GM06990 (cell line): ENCODE data around the gene ARID1B.

Experiments
- DNase-seq: peaks from one replicate; pipeline ENCODE4 v3.0.0-alpha.2; 2011; ENCODE audit not compliant: insufficient read length; ENCODE audit errors: extremely low read depth
- H3K27me3 ChIP-seq: replicated peaks from 2 replicates; pipeline ENCODE4 v1.6.0; 2011; ENCODE audit warnings: low read length; ENCODE audit not compliant: control insufficient read depth, insufficient read depth
- H3K36me3 ChIP-seq: 2 replicates; pipeline ENCODE4 v1.5.1; 2011; ENCODE audit warnings: low read length; ENCODE audit not compliant: control insufficient read depth, insufficient read depth
- H3K4me3 ChIP-seq: replicated peaks from 2 replicates; pipeline ENCODE4 v1.5.1; 2011; ENCODE audit warnings: low read depth, mild to moderate bottlenecking, control low read depth, low read length
- CTCF ChIP-seq: IDR thresholded peaks from 2 replicates; pipeline ENCODE4 v1.5.1; 2011; ENCODE audit warnings: low read length, control low read depth, mild to moderate bottlenecking, inconsistent platforms; ENCODE audit not compliant: insufficient read depth, poor library complexity, severe bottlenecking

ARID1B gene

DNA sequence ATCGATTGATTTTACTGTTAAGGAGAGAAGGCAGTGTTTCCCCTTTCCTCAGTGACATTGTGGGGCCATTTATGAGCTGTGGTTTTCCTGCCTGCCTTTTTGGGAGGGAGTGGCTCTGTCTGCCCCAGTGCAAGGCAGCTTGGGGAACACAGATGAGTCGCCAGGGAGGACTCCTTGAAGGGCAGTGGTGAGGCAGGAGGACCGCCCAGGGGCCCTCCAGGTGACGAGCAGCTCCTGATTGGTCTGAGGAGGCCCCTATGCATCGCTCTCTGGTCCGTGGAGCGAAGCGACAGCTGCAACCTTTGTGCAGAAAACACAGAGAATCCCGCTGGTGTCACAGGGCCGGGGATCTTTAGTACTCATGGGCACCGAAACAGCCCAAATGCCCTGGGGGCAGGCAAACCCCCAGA lies 445.8 kb downstream of the ARID1B start:
- no peak for TF ChIP-seq CTCF
- Histone ChIP-seq H3K36me3 (no peaks in the 10 kb centered on the region), H3K27me3 (peaks cover 1% of the 10 kb centered on the region), H3K4me3 (no peak overlapping the region)
- no peak for DNase-seq

DNA sequence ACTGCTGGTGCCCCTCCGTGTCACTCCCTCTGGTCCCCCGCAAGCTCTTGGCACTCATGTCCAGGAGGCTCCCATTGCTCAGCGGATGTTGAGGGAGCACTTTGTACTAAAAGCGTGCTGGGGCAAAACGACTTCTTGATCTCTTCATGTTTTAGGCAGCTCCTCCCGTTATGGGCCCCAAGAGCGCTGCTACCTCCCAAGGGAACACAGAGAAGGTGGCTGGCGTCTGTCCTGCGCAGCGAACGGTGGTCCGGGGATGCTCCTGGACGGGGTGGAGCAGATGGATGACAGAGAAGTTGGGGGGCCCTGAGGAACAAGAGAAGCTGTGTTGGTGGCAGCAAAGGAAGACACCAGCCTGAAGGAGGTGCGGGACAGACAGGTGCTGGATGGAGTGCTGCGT lies 446.3 kb downstream of the ARID1B start:
- Histone ChIP-seq H3K4me3 (no peak overlapping the region), H3K36me3 (no peaks in the 10 kb centered on the region), H3K27me3 (peaks cover 1% of the 10 kb centered on the region)
- DNase-seq = no peak
- TF ChIP-seq CTCF = no peak

DNA sequence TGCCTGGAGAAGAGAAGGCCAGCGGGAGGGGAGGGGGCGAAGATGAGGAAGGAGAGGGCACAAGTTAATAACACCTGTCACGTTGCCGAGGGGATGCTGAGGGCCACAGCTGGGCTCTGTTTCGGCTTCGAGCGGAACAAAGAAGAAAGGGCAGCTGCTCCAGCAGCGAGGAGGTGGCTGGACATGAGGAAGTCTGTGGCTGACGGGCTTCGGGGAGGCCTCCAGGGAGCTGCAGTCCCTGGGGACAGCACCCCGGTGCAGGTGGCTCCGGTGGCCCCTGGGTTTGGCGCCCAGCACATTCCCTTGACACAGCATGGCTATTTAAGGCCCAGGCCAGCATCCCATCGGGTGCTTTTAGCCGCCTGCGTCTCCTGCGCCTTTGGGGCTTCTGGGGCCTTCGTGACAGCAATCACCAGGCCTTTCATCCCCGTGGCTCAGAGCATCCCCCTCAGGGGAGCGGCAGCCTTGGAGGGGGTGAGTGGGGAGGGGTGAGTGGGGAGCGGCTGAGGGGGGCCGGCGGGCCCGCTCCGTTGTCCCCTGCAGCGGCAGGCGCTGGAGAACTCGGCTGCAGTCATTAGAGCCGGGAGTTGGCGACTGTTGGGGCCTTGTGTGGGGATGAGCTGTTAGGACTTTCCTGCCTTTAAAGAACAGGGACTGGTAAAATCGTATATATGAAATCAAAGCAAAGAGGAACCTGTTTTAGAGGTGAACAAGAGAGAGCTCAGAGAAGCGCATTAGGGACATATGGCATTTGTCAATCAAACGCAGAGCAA lies 447.2 kb downstream of the ARID1B start:
- DNase-seq = no peak
- H3K36me3 ChIP-seq = no peaks in the 10 kb centered on the region
- H3K4me3 ChIP-seq = no peak overlapping the region
- TF ChIP-seq CTCF = no peak
- H3K27me3 ChIP-seq = peaks cover 1% of the 10 kb centered on the region

- Histone ChIP-seq H3K4me3 (no peak overlapping the region), H3K36me3 (no peaks in the 10 kb centered on the region), H3K27me3 (peaks cover 1% of the 10 kb centered on the region)
- no peak for DNase-seq
- TF ChIP-seq CTCF = no peak
Observed at GRCh38 chr6:157224951-157225574, 447.9 kb downstream of the ARID1B start.

DNA sequence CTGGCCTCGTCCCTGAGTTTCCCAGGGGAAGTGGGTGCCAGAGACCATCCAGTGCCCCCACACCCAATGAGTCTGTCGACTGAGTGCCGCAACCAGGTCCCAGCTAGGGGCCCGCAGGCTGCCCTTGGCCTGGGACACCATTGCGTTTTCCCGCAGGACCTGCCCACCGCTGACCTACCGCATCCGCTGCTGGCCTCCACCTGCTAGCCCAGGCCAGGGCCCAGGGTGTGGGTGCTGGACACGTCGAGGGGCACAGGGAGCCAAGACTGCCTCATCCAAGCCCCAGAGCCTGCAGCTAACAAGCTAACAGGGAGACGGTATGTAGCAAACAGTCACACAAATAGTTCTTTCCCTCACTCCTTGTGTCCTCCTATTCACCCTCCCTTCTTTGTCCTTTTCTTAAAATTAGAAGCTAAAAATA lies 448.4 kb downstream of the ARID1B start:
- no peak for TF ChIP-seq CTCF
- Histone ChIP-seq H3K4me3 (no peak overlapping the region), H3K27me3 (peaks cover 1% of the 10 kb centered on the region), H3K36me3 (no peaks in the 10 kb centered on the region)
- no peak for DNase-seq
